NK-92 (cell line): ENCODE data around the gene ALPP.
"Not testable (repeated sequence)": the region's sequence is repeated elsewhere in the genome, so short reads cannot be mapped to it uniquely, and the experiment has no call there.

ENCODE experiments used
- DNase-seq: peaks from one replicate; lab custom pipeline; 2025; ENCODE audit not compliant: unreplicated experiment; lab: John Stamatoyannopoulos, UW

Gene ALPP

DNA sequence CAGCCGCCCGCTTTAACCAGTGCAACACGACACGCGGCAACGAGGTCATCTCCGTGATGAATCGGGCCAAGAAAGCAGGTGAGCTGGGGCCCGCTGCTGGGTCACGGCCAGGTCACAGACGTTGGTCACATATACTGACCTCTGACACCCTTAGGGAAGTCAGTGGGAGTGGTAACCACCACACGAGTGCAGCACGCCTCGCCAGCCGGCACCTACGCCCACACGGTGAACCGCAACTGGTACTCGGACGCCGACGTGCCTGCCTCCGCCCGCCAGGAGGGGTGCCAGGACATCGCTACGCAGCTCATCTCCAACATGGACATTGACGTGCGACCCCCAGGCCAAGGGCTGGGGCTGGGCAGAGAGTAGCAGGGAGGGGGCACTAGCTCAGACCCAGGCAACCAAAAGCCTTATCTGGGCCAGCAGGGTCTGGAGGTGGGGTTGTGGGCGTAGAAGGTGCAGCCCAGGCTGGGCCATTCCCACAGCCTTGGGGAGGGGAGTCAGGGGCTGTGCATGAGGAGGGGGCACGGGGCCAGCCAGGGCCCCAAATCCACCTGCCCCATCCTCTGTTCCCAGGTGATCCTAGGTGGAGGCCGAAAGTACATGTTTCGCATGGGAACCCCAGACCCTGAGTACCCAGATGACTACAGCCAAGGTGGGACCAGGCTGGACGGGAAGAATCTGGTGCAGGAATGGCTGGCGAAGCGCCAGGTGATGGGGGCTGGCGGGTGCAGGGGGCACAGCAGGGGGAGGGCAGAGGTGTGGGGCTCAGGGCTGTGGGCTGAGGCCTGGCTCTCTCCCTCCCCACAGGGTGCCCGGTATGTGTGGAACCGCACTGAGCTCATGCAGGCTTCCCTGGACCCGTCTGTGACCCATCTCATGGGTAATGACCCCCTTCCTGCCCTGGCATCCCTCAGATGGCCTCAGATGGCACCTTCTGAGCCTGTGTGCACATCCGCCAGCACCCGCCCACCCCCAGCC lies 1.3 kb downstream of the ALPP start:
- not testable (repeated sequence) for DNase-seq

DNA sequence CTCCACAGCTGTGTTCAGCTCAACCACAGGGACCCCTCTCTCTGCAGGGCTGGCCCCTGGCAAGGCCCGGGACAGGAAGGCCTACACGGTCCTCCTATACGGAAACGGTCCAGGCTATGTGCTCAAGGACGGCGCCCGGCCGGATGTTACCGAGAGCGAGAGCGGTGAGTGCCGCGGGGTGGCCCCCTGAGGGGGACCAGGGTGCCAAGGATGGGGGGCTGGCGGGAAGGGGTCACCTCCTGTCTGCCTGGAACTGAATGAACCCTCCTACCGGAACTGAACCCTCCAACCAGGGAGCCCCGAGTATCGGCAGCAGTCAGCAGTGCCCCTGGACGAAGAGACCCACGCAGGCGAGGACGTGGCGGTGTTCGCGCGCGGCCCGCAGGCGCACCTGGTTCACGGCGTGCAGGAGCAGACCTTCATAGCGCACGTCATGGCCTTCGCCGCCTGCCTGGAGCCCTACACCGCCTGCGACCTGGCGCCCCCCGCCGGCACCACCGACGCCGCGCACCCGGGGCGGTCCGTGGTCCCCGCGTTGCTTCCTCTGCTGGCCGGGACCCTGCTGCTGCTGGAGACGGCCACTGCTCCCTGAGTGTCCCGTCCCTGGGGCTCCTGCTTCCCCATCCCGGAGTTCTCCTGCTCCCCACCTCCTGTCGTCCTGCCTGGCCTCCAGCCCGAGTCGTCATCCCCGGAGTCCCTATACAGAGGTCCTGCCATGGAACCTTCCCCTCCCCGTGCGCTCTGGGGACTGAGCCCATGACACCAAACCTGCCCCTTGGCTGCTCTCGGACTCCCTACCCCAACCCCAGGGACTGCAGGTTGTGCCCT lies 2.9 kb downstream of the ALPP start:
- DNase-seq, result not testable (repeated sequence)

DNA sequence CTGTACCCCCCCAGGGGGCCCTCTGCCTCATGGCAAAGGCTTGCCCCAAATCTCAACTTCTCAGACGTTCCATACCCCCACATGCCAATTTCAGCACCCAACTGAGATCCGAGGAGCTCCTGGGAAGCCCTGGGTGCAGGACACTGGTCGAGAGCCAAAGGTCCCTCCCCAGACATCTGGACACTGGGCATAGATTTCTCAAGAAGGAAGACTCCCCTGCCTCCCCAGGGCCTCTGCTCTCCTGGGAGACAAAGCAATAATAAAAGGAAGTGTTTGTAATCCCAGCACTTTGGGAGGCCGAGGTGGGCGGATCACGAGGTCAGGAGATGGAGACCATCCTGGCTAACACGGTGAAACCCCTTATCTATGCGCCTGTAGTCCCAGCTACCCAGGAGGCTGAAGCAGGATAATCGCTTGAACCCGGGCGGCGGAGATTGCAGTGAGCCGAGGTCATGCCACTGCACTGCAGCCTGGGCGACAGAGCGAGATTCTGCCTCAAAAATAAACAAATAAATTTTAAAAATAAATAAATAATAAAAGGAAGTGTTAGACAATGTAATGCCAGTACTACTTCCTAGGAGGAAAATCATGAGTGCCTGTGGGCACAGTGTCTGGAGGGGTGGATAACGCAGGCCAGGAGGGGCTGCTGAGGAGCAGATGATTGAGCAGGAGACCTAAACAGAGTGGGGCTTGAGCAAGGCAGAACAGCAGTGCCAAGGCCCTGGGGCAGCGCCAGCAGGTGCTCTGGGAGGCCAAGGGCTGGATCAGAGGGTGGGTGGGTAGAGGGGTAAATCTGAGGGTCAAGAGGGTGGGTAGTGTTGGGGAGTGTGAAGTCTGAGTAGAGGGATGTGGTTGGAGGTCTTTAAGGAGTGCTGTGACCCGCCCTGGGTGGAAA lies 4.0 kb downstream of the ALPP start:
- no peak for DNase-seq

DNA sequence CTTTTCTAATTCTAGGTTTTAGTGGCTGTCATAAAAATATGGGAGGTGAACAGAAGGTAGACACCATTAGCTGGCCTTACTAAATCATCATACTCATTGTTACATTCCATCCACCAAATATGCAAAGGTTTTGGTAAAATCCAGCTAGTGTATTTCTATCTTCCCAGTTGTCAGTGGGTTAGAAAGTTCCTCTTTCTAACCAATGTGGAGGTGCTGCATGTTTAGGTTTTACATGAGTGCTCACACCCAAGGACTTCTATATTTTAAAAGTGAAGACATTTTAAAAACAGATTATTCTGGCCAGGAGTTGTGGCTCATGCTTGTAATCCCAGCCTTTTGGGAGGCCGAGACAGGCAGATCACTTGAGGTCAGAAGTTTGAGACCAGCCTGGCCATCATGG lies 5.9 kb downstream of the ALPP start:
- no peak for DNase-seq

DNA sequence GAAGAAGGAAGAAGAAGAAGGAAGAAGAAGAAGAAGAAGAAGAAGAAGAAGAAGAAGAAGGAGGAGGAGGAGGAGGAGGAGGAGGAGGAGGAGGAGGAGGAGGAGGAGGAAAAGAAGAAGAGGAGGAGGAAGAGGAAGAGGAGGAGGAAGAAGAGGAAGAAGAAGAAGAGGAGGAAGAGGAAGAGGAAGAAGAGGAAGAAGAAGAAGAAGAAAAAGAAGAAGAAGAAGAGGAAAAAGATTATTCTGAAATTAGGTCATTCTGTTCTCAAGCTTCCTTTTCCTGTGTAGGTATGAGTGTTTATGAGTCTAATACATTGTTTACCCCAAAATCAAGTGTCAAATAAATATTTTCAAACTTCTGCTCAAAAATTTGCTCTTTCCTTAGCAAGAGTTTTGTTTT lies 6.5 kb downstream of the ALPP start:
- DNase-seq, result not testable (repeated sequence)

DNA sequence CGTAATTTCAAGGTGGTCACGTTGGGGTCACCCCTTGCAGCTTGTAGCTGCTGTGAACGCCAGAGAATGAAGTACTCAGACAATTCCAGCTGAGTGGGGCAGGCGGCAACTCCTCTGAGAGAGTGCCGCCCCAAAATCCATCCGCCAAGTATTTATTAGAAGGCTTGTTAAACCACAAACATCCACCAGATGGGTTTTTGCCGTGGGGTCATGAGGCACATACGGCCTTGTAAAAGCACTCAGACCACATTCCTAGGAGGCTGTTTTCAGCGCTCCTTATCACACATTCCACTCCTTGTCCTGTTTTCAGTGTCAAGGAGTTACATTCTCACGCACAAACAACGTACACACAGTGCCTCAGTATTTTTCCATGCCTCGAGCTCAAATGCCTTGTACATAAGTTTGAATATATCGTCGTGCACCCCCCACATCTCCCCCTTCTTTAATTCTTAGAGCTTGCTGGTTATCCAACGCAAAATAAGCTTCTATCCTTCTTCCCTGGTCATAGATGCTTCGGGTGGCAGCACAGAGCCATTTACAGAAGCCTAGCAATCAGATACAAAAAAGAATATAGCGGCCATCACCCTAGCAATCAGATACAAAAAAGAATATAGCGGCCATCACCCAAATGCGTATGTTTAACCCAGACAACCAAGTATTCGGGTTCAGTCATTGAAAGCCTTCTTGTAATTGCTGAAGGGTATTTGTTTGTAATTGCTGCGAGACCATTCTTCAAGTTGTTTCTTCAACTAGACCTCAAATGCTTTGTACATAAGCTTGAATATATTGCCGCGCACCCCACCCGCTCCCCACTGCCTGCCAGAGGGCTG lies 7.3 kb downstream of the ALPP start:
- DNase-seq, result no peak

DNA sequence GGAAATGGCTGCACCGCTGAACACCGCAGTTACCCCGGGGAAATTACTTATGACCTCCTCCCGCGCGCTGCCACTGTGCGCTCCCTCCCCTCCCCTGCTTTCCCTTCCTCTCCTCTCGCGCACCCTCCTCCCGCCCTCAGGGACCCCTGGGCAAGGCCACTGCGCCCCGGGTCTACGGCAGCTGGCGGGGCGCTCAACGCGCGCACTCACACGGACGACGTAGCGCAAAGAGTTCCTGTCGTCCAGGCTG lies 7.9 kb downstream of the ALPP start:
- DNase-seq, result no peak

DNA sequence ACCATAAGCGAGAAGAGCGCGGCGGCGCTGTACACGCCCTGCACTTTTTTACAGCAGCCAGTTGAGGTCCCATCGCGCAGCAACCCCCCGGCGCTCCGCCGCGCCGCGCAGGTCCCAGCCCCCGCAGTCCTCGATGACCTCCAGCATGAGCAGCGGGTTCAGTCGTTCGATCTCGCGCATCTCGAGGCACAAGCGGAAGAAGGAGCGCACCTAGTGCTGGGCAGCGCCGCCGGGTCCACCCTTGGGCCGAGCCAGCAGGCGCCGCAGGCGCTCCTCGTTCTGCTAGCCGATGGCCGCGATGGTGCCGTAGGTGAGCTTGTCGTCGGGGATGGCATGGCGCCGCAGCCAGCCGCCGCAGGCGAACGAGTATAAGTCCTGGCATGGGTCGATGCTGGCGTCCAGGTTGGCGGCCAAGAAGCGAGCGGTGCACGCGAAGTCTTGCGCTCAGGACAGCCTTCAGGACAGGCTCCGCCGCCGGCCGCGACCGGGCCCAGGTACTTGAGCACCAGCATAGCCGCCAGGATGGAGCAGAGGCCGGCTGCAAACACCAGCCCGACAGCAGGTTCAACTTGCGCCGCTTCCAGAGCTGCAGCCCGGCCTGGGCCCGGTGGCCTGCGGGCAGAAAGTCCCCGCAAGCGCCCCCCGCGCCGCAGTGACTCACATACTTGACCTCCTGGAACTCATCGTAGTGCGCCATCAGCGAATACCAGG lies 8.3 kb downstream of the ALPP start:
- no peak for DNase-seq

DNA sequence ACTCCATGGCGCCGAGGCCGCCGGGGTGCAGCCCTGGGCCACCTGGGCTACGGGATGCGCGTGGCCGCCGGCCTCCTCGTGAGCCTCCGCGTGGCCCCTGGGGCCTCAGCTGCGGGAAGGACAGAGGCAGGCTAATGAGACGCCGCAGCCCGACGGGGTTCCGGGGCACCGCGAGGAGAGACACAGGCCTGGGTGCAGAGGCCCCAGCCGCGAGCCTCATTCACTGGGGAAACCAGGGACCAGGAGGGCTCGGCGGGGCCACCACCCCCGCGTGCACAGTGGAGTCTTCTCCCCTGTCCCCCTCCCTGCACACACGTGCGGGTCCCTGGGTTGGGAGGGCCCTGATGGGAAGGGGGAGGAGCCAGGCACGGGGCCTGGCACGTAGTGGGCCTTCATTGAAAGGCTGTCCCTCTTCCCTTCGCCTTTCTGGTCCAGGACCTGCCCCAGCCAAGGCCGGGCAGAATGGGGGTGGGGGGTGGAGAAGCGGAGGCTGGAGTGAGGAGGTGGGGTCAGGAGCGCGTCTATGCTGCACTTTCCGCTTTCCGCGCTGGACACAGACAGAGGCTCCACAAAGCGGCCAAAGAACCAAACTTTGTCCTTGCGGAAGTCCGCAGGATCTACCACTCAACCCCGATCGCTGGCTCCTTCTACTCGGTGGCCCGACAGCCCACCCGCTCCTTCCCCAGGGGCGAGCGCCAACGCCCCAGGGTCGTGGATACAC lies 9.1 kb downstream of the ALPP start:
- DNase-seq, result no peak

DNA sequence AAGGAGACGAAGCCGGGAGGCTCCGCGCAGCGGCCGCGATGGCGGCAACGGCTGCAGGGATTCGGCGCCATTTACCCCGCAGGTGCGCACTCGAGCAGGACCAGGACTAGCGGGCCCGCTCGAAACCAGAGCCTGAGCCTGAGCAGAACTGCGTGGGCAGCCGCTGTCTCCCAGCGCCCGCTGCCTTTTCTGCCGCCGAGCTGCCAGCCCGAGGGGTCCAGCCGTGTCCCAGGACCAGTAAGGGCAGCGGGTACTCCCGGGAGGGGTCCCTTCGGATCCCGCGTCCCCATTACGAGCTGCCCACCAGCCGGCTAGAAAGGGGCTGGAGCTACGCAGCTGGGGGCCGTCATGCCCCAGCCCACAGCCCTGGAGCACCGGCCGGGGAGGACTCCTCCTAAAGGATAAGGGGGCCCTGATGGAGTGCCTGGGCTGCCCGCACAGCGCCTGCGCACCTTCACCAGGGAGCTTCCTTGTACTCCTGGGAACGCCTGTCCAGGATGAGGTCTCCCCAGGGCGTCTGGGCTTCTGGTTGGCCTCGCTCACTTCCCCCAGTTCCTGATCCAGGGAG lies 9.9 kb downstream of the ALPP start:
- no peak for DNase-seq

DNA sequence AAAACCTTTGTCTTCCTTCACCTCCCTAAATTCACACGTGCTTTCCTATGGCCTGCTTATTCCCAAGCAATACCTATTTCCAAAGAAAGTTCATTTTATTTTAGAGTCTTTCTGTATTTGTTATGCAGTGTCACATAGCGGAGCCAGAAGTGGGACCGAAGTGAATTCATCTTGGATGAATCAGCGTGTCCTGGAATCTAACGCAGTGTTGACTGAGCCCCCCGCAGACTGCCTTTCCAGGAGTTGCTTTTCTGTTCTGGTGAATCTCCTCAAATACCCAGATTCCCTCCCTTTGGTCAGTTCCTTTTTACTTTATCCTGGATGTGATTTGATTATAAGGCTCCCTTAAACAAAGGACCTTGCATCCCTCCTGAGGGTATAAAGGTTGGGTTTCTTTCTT lies 10.8 kb downstream of the ALPP start:
- no peak for DNase-seq

DNA sequence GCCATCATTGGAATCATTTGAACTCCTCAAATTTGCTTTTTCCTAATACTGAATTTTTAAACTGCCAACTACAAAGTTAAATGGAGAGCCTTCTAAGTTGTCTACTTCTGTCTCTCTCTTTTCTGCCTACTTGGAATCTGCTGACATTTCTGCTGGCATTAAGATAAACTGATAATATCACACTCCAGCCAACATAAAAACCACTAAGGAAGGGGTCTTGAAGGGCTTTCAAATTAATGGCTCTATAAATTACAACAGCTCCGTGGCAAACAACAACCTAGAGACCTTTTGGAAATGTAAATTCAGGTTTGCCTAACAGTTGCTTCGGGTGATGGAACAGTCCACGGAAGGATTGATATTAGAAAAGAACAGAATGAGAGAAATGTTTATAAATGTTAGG lies 12.1 kb downstream of the ALPP start:
- no peak for DNase-seq

DNA sequence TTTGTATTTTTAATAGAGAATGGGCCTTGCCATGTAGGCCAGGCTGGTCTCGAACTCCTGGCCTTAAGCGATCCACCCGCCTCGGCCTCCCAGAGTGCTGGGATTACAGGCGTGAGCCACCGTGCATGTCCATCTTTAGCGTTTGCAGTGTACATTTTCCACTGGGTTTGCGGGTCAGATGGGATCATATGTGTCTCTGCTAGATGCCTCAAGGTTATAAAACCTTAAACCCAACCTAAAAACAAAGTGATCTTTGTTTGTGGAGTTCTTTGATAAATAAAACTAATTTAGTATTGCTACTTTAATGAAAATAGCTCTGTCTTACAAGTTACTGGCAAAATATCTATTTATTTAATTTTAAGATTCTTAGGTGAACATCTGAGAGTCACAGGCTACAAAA lies 15.0 kb downstream of the ALPP start:
- no peak for DNase-seq

DNA sequence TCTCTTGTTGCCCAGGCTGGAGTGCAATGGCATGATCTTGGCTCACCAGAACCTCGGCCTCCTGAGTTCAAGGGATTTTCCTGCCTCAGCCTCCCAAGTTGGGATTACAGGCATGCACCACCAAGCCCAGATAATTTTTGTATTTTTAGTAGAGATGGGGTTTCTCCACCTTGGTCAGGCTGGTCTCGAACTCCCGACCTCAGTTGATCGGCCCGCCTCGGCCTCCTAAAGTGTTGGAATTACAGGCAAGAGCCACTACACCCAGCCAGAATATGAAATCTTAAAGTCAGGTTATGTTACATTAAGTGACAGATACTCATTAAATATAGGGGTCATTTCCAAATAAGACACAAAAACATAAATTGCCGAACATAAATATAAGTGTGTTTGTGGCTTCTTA lies 15.9 kb downstream of the ALPP start:
- not testable (repeated sequence) for DNase-seq

DNA sequence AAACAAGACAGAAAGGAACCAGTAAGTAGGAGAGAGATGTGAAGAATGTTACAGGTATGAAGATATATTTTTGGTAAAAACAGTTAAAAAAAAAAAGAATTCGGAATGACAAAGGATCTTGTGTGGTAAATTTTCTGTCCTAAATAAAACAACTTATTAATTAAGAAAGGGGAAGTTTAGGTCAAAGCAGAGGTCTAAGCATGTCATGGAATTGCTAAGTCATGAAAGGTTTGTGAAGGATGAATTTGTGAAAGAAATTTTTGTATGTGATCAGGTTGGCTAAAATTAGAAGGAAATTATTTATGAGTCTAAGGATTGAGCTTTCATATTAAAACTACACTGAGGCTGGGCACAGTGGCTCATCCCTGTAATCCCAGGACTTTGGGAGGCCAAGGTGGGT lies 17.0 kb downstream of the ALPP start:
- DNase-seq, result no peak

DNA sequence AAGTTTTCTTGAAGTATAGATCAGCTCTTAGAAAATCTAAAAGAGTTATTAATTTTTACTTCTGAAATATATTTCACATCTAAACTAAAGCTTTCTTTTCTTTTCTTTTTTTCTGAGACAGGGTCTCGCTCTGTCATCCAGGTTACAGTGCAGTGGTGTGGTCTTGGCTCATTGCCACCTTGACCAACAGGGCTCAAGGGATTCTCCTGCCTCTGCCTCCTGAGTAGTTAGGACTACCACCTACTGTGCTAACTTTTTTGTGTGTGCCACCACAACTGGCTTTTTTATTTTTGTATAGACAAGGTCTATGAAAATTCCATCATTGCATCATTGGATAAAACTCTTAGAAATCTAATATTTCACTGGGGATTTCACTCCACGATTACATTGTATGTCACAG lies 18.1 kb downstream of the ALPP start:
- DNase-seq, result no peak

DNA sequence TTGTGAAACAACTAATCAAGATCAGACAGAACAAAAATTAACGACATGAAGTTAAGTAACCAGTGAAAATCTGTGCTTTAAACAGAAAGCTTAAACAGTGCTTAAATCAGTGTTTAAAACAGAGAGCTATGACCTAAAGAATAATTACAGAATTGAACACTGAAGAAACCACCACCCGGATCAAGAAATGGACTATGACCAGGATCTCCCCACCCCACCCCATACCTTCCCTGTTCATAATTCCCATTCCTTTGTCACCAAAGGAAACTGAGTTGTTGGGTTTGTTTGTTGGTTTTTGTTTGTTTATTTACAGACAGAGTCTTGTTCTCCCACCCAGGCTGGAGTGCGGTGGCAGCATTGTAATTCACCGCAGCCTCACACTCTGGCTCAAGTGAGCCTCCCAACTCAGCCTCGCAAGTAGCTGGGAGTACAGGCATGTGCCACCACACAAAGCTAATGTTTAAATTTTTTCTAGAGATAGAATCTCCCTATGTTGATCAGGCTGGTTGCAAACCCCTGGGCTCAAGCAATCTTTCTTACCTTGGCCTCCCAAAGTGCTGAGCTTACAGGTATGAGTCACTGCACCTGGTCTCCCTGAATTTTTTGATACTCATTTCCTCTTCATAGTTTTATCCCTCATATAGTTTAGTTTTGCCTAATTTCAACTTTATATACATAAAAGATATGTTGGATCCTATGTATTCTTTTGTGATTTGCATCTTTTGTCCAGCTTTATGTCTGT lies 19.9 kb downstream of the ALPP start:
- DNase-seq, result no peak
